Stomach (tissue), 4 donors: ENCODE measurements around the gene ANKRD35.

Source experiments
- EP300 ChIP-seq: sonication (generic); formaldehyde crosslinking; IDR thresholded peaks from one replicate; pipeline ENCODE4 v1.6.1; 2017; ENCODE audit warnings: antibody characterized with exemption
- POLR2A ChIP-seq, 4 donors: fragments of 450-650 bp; IDR thresholded peaks; one replicate each; pipeline ENCODE4 v1.6.1; 2016; ENCODE audit warnings: antibody characterized with exemption in 4 of 4, control low read depth in 2 of 4, mild to moderate bottlenecking in 1 of 4, moderate library complexity in 1 of 4
- POLR2AphosphoS5 ChIP-seq, 3 donors: sonication (generic); formaldehyde crosslinking; IDR thresholded peaks; one replicate each; pipeline ENCODE4 v1.6.1; 2016; ENCODE audit warnings: antibody characterized with exemption in 3 of 3
- TF ChIP-seq, protein P1 (sequence below), 7 experiments: fragments of 450-650 bp in 4 of 7; fragments of 200-600 bp in 3 of 7; sonication (generic) in 3 of 7; IDR thresholded peaks; one replicate each; pipeline ENCODE4 v1.5.1; 2016 to 2019; ENCODE audit warnings: antibody characterized with exemption in 7 of 7, control low read depth in 2 of 7, mild to moderate bottlenecking in 1 of 7

DNA sequence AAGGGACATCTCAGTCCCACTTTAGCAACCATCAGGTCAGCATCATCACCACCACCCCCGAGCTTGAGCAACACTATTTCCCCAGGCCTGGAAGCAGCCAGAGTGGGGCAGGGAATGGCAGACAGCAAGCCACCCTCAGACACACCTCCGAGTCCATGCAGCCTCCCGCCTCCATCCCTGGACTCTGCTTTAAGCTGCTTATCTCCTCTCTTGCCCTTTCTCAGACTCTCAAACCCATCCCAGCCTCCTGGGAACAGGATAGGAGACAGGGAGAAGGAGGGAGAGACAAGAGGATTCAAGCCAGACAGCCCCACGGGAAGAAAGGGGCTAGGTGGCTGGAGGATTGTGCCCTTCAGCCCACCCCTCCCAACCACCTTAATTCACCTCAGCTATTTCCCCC lies 28.5 kb downstream of the ANKRD35 start:
- TF ChIP-seq, protein P1, sequence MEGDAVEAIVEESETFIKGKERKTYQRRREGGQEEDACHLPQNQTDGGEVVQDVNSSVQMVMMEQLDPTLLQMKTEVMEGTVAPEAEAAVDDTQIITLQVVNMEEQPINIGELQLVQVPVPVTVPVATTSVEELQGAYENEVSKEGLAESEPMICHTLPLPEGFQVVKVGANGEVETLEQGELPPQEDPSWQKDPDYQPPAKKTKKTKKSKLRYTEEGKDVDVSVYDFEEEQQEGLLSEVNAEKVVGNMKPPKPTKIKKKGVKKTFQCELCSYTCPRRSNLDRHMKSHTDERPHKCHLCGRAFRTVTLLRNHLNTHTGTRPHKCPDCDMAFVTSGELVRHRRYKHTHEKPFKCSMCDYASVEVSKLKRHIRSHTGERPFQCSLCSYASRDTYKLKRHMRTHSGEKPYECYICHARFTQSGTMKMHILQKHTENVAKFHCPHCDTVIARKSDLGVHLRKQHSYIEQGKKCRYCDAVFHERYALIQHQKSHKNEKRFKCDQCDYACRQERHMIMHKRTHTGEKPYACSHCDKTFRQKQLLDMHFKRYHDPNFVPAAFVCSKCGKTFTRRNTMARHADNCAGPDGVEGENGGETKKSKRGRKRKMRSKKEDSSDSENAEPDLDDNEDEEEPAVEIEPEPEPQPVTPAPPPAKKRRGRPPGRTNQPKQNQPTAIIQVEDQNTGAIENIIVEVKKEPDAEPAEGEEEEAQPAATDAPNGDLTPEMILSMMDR (IDR thresholded peaks at IDR 0.05), result no peak
- TF ChIP-seq POLR2A (IDR thresholded peaks at IDR 0.05) (no peak), POLR2AphosphoS5 (IDR thresholded peaks at IDR 0.05) (no peak), EP300 (no peak)
